Suppressor macrophage treated with lipopolysaccharide for 4 hours (primary cell): ENCODE results near the gene PGGHG.
A peak's percentile ranks its signal among the peaks of the same experiment; 100 is the strongest.
"Not testable (repeated sequence)": the region's sequence is repeated elsewhere in the genome, so short reads cannot be mapped to it uniquely, and the experiment has no call there.

Experiments
- DNase-seq: peaks from one replicate; pipeline ENCODE4 v3.0.0-alpha.2; 2020

PGGHG gene

DNA sequence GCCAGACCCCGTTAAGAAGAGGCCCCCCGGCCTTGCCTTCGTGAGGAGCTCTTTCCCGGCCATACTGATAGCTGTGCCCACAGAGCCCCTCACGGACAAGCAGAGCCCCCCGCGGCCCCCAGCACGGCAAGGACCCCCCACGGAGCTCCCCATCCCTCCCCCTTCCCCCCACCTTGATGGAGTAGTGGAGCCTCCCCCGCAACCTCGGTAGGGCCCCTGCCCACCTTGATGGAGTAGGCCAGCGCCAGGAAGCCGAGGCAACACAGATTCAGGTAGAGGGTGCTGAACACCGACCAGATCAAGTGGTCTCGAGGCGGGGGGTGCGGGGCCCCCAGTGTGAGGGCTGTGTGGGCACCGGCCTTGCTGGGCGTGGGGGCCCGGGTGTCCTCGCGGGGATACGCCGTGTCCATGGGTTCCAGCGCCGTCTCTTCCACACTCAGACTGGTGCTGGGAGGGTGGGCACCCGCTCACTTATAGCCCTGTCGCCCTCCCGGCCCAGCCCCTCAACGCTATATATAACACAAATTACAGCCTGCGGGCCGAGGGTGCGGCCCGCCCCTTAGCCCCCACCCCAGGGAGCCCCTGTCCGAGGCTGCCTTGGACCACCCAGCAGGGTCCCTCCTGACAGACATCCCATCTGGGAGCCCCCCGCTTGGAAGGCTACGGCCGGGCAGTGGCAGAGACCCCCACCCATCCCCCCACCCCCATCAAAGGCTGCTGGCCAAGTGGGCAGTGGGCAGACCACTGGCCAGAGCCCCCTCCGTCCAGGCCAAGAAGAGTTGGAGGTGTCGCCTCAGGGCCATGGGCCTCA, 10.4 kb downstream of the PGGHG start, which contains the start of gene IFITM5:
IFITM5 (minus strand) TSS at position 446 of the 811 bp plus-strand sequence; CDS start at position 410, 36 bp downstream.
- DNase-seq = no peak

DNA sequence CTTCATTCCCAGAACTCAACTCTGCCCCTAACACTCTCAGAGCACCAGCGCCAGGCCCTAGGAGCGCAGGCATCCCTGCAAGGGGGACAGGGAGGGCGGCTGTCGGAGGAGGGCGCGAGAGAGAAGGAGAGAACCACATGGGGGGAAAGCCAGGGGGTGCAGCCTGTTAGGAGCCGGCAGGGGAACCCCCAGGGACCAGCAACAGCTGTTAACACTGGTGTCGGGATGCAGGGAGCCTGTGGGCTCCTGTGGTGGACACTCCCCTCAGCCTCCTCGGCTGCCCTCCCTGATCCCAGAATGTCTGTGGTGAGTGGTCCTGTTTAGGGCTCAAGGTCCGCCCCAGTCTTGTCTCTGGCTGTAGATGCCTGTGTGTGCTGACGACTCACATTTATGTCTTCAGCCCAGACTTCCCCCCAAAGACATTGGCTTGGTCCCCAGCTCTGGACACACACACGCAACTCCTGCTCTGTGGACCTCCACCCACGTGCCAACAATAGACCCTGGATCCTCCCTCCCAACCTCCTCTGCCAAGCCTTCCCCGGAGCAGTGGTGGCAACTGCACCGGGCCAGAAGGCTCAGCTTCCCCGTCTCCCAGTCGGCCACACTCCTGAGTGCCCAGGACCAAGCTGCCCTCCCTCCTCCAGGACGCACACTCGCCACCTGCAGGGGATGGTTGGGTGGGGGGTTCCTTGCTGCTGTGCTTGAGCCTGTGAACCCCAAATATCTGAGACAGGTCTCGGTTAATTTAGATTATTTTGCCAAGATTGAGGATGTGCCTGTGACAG, 11.2 kb downstream of the PGGHG start:
- no peak for DNase-seq

DNA sequence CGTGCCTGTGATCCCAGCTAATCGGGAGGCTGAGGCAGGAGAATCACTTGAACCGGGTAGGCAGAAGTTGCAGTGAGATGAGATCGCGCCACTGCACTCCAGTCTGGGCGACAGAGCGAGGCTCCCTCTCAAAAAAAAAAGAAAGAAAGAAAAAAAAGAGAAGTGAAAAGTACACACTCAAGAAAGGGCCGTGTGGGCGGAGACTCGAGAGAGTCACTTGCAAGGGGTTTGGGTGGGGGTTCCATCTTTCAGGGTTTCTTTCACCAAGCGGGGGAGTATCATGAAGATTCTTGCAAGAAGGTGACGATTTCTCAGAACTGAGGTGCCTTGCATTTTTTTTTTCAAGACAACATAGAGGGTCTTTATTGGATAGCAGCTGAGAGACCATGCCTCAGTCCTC, 14.4 kb downstream of the PGGHG start:
- no peak for DNase-seq

DNA sequence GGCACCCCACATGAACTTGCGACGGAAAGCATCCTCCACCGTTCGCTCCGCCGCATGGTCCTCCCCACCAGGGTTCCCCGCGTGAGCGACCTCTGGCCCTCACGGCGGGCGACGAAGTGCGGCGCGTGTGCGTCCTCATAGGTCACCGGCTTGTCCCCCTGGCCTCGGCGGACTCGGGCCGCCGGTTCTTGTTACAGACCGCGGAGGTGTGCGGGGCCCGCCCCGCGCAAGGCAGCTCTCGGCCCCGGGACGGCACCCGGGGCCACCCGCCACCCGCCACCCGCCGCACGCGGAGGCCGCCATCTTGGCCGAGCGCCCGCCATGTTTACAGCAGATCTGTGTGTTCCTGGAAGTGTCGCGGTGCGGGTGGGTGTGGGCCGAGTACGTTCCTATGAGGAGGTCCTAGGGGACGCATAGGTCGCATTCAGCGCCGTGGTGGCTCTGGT, 15.2 kb downstream of the PGGHG start:
- DNase-seq = no peak

DNA sequence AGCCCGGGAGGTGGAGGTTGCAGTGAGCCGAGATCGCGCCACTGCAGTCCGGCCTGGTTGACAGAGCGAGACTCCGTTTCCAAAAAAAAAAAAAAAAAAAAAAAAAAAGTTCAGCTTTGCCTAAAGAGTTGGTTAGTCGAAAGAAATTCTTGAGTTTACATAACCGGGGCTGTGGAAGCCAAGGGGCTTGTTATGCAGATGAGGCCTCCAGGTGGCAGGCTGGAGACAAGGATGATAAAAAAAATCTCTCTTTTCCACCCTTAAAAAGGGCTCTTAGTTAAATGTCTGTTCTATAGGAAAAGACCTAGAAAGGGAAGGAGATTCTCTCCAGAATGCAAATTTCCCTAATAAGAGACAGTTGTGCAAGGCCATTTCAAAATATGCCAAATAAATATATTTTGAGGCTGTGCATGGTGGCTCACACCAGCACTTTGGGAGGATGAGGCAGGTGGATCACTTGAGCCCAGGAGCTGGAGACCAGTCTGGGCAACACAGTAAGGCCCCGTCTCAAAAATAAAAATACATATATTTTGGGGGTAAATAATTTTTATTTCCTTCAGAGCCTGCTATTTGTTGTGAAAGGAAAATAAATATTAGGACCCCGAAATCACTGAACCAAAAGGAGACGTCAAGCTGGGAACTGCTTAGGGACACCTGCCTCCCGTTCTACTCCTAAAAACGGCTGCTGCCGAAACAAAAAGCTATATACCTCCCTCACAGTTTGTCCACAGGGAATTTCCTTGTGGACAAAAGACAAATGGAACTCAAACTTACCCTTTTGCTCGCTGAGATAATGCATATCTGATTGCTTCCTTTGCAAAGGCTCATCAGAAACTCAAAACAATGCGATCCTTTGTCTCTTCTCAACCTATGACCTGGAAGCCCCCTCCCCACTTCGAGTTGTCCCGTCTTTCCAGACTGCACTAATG, 16.3 kb downstream of the PGGHG start:
- DNase-seq = peak; percentile 59

DNA sequence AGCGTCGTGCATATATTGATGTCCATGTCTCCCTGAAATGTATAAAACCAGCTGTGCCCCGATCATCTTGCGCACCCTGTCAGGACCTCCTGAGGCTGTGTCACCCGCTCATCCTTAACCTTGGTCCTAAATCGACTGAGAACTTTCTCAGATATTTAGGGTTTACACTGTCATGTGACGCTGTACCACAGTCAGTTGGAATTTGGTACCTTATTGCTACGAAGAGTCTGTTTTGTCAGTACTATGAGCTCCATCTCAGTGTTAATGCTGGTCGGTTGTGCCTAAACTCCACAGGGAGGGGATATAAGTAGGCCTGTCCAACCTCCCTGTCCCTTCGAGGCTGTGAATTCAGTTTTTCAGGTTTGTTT, 16.9 kb downstream of the PGGHG start:
- DNase-seq = no peak

DNA sequence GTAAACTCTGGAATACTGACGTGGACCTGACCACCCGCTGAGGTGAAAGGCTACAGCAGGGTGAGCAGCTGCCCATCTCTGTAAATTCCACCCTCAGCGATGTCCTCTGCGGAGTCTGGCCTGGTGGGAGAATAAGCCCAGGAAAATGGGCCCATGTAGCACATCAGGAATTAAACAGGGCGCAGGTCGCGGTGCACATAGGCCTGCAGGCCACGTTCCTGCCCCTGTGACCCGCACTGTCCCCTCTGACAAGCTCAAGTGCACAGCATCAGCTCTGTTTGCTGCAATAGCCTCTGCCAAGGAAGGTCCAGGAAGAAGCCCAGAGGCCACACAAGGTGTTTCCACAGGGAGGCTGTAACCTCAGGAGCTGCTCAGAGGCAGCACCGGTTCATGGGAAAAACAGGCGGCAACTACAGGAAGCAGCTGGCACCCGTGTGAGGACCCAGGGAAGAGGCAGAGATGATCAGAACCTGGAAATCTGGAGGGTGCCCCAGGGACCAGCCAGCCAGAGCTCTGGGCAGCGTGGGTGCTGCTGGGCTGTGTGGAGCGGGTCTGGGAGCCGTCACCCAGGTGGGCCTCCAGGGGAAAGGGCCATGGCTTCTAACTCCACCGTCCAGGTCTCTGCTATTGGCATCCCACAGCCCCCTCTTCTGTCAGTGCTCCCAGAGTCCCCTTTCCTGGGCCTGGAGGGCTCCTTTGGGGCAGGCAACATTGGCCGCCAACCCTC, 17.9 kb downstream of the PGGHG start:
- no peak for DNase-seq

DNA sequence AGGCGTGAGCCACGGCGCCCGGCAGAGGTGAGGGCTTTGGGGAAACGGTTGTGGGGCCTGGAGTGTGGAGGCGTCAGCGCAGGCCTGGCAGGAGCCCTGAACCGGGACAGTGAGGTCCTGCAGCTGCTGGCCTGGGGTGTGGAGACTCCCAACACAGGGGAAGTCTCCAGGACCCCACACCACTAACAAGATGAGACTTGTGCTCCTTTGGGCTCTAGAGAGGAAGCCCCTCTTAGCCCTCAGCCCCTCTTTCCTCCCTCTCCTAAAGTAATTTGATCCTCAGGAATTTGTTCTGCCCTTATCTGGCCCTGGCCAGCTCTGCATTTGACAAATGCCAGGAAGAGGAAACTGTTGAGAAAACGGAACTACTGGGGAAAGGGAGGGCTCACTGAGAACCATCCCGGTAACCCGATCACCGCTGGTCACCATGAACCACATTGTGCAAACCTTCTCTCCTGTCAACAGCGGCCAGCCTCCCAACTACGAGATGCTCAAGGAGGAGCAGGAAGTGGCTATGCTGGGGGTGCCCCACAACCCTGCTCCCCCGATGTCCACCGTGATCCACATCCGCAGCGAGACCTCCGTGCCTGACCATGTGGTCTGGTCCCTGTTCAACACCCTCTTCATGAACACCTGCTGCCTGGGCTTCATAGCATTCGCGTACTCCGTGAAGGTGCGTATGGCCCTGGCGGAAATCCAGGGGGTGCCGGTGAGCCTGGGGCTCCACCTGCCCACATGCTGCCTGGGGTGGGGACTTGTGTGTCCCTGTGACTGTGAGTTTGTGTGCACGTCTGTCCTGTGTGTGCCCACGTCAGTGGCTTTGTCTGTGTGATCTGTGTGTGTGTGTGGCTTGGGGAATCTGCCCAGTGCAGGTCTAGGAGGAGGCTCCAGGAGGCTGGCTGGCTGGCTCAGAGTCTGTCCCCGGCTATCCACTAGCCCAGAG, 19.1 kb downstream of the PGGHG start, which contains the start of gene IFITM2:
IFITM2 (plus strand) TSS at position 51 of the 943 bp plus-strand sequence; CDS start at position 428, 377 bp downstream.
- peak; percentile 90 for DNase-seq

DNA sequence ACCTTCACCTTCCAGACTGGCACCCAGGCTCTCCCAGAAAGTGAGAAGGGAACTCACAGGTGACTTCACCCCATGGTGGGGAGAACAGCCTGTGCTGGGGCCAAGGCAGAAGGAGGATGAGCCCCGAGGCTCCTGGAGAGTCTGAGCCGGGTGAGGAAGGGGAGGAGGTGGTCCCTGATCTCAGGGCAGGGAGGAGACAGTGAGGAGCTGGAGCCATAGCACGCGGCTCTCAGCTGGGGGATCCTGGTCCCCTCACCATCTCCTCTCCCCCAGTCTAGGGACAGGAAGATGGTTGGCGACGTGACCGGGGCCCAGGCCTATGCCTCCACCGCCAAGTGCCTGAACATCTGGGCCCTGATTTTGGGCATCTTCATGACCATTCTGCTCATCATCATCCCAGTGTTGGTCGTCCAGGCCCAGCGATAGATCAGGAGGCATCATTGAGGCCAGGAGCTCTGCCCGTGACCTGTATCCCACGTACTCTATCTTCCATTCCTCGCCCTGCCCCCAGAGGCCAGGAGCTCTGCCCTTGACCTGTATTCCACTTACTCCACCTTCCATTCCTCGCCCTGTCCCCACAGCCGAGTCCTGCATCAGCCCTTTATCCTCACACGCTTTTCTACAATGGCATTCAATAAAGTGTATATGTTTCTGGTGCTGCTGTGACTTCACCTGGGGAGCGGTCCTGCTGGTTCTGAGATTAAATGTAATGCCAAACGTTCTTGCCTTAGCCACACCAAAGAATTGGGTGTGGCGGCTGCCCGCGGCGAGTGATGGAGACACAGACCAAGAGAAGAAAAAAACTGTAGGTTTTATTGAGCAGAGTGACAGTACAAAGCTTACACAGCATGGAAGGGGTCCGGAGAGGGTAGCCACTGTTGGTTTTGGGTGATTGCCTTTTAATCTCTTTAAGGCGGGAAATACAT, 20.1 kb downstream of the PGGHG start:
- DNase-seq = not testable (repeated sequence)

DNA sequence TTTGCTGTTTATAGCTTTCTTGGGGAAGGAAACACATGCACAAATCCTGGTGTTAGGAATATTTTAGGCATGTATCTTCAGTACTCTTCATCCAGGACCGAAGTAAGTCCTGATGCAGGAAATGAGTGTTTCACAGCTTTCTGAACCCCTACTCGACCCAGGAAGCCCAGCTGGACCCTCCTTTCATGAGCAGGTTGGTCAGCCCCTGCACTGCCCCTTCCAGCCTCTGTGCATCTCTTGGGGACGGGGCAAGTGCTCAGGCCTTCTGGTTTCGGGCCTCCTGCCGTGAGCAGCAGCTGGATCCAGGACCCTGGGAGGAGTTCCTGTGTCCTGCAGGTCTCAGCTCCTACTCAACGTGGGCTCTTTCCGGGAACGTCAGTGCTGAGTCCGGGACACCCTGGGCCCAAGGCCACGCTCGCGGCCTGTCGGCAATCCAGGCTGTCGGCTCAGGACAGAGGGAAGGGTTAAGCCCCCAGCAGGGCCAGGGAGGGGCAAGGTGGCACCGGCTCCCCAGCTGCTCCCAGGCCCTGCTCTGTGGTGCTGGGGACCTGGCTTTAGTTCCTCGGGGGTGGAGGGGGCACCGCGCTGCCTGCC, 21.1 kb downstream of the PGGHG start:
- not testable (repeated sequence) for DNase-seq

DNA sequence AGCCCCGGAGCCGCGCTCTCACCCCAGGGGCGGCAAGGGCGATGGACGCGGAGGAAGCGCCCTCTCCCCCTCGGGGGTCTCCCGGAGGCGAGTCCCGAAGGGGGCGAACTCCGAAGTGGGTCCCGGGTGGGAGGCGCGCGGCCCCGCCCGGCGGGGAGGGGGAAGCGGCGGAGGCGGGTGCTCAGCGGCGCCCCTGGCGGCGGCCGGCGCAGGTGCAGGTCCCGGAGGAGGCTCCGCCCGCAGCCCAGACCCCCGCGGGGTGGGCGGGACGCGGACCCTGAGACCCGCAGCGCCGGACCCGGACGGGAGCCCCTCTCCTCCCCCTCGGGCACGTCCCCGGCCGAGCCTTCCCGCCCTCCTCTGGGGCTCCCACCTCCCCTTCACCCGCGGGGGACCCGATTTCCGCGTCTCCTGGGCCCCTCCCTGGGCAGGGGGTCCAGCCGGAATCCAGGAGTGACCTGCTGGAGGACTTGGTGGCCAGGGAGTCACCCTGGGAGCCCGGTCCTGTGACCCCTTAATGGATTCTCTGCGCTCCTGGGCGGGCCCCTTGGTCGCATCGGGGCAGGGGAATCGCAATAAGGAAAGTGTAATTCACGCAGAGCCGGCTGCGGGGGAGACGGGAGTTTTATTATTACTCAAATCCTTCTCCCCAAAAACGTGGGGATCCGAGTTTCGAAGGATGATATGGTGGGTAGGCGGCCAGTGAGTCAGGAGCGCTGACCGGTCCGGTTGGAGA, 22.3 kb downstream of the PGGHG start:
- DNase-seq = not testable (repeated sequence)

DNA sequence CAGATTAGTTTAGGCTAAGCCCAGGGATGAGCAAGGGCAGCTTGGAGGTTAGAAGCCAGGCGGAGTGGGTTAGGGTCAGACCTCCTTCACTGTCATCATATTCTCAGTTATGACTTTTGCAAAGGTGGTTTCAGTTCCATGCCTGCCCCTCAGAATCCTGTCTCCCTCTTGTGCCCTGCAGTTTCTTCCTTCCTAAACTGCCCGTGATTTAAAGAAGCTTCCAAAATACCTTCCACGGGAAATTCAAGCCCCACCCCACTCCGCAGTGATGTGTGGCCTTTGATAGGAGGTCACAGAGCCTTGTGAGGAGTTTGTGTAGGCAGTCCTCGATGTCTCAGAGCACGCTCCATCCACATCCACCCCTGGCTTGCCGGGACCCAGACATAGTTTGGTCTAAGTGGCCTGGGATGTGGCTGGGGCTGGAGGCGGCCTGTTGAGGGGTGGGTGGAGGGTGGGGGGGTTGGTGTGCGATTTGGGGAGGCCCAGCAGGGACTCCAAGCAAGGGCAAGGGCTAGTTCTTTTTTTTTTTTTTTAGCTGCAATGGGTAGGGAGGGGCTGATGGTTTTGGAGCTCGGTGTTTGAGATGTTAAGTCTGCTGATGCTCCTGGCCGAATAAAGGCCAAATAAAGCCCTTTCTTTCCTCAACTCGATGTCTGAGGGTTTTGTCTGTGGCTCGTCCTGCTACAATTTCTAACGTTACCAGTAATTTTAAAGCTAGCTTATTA, 23.3 kb downstream of the PGGHG start:
- DNase-seq = peak; percentile 43

DNA sequence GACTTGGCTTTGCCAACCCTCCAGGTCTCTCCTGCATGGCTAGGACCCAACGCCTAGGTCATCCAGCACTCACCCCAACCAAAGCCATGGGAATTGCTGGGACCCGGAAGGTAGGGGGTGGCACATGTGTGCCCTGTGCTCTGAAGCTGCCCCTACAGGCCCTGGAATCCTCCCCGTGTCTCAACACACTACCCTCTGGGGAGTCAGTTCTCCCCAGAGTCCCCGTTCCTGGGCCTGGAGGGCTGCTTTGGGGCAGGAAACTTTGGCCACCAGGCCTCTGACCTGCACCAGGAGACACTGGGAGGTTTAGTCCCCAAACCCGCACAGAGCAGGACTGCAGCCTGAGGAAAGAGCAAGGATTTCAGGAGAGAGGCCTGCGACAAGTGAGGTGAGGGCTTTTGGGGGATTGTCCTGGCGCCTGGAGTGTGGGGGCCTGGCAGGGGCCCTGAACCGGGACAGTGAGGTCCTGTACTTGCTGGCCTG, 24.4 kb downstream of the PGGHG start:
- peak; percentile 10 for DNase-seq

DNA sequence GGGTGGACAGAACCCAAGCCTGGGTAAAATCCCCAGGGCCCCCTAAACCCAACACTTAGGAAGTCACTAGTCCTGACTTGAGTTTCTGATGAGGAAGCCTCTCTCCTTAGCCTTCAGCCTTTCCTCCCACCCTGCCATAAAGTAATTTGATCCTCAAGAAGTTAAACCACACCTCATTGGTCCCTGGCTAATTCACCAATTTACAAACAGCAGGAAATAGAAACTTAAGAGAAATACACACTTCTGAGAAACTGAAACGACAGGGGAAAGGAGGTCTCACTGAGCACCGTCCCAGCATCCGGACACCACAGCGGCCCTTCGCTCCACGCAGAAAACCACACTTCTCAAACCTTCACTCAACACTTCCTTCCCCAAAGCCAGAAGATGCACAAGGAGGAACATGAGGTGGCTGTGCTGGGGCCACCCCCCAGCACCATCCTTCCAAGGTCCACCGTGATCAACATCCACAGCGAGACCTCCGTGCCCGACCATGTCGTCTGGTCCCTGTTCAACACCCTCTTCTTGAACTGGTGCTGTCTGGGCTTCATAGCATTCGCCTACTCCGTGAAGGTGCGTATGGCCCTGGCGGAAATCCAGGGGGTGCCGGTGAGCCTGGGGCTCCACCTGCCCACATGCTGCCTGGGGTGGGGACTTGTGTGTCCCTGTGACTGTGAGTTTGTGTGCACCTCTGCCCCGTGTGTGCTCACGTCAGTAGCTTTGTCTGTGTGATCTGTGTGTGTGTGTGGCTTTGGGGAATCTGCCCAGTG, 25.0 kb downstream of the PGGHG start, which contains the start of gene IFITM1:
IFITM1 (plus strand) TSS at position 254 of the 767 bp plus-strand sequence; CDS start at position 385, 131 bp downstream.
- peak; percentile 86 for DNase-seq

DNA sequence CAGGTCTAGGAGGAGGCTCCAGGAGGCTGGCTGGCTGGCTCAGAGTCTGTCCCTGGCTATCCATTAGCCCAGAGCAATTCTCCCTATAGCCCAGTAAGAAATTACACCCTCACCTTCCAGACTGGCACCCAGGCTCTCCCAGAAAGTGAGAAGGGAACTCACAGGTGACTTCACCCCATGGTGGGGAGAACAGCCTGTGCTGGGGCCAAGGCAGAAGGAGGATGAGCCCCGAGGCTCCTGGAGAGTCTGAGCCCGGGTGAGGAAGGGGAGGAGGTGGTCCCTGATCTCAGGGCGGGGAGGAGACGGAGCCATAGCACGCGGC, 25.6 kb downstream of the PGGHG start:
- not testable (repeated sequence) for DNase-seq

DNA sequence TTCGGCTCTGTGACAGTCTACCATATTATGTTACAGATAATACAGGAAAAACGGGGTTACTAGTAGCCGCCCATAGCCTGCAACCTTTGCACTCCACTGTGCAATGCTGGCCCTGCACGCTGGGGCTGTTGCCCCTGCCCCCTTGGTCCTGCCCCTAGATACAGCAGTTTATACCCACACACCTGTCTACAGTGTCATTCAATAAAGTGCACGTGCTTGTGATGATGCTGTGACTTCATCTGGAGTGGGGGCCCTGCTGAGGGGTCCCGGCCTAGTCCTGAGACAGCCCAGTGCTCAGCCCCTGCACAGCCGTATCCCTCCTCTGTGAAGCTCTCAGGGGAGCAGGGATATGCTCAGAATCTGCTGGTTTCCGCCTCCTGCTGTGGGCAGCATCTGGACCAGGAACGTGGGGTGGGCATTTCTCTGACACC, 26.1 kb downstream of the PGGHG start:
- DNase-seq = no peak

DNA sequence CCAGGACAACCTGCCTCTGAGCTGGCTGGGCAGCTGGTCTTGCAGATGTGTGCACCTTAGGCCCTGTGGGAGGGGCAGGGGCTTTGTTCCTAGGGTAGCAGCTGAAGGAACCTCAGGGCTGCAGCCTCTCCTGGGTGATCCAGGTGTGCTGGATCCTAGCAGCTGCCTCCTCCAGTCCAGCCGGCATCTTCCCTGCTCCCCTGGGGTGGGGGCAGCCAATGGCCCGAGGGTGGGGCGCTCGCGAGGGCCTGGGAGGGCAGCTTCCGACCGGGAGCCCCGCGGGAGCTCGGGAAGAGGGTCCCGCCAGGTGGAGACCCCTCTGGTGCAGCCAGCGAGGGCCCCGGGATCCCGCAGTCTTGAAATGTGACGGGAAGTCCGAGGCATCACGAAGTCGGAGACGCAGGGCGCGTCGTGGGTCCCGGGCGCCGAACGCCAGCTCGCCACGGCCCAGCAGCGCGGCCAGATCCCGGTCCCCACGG, 26.6 kb downstream of the PGGHG start:
- DNase-seq = no peak
